ENCODE results near the gene RBCK1. TPM values are rescaled to one million over a fixed set of nuclear protein-coding genes. Genes with fewer than 3 reads are reported as not detected.

The RBCK1 gene
- total and polyA plus RNA-seq, 8 donors = 34.9 to 148 (median 44.7) TPM

DNA sequence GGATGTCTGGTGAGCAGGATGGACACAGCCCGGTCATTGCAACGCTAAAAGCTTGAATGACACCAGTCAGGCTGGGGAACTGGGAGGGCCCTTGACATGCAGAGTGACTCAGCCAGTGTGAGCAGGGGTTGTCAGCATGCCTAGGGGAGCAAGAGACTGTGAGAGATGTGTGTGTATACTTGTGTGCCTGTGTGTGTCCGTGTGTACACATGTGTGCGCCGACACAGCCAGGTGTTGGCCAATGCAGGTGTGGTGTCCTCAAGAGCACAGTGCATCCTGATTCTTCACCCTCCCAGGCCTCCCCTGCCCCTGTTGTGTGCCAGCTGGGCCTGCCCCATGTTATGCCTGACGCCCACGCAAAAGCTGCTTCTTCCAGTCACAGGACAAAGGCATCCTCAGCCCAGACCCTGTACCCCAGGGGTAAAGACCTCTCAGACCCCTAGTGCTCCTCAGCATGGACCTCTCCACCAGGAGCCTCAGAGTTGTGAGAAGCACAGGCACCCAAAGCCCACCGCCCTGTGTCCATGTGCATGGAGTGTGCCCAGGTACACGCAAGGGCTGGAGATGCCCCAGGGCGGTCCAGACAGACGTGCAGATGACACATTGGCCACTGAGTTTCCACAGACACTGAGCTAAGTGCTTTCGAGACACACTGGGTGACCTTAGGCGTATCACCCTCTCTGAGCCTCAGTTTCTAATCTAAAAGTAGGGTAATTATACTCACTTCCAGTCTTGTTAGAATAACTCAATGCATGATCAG, 44.6 kb upstream of the RBCK1 start:
- intact Hi-C loops (cut with DNase I) = loop anchor here in 1 of 3 donors (10.0 kb wide), 1 partner anchor 371 kb away; no protein-coding TSS in a partner anchor
- Histone ChIP-seq H3K36me3 (no peaks in the 10 kb centered on the region), H3K4me1 (peaks cover 0 to 6% (median 0%) of the 10 kb centered on the region in 3 donors), H3K27me3 (no peaks in the 10 kb centered on the region), H3K27ac (no peak overlapping the region), H3K4me3 (no peak overlapping the region), H3K9me3 (no peaks in the 10 kb centered on the region)
- no peak for TF ChIP-seq CTCF (IDR thresholded peaks at IDR 0.05)
- FAIRE-seq (no peak), ATAC-seq (no peak), DNase-seq (peak in 1 of 6 donors; percentile 61)
- WGBS, 2 donors = 87 to 92% methylated on average over 13 of the region's 13 CpGs

- intact Hi-C loops (cut with DNase I) = loop anchor here in 1 of 3 donors (10.0 kb wide), 1 partner anchor 370 kb away; no protein-coding TSS in a partner anchor
- Histone ChIP-seq H3K36me3 (no peaks in the 10 kb centered on the region), H3K4me3 (no peak overlapping the region), H3K4me1 (peaks cover 0 to 9% (median 4%) of the 10 kb centered on the region in 3 donors), H3K9me3 (no peaks in the 10 kb centered on the region), H3K27ac (peak overlapping the region; percentile 22 to 67 (median 46)), H3K27me3 (no peaks in the 10 kb centered on the region)
- no peak for TF ChIP-seq CTCF (IDR thresholded peaks at IDR 0.05)
- no peak for ATAC-seq
- no peak for DNase-seq
- 79 to 82% methylated on average over 9 of the region's 9 CpGs for WGBS, 2 donors
- no peak for FAIRE-seq
These were observed 42.9 kb upstream of the RBCK1 start for GRCh38 chr20:364905-365794.

GRCh38 chr20:366041-366718, 41.9 kb upstream of the RBCK1 start:
- ATAC-seq (peak; percentile 8 to 53 (median 26)), FAIRE-seq (no peak), DNase-seq (no peak)
- Histone ChIP-seq H3K4me3 (no peak overlapping the region), H3K9me3 (no peaks in the 10 kb centered on the region), H3K27me3 (no peaks in the 10 kb centered on the region), H3K27ac (peak overlapping the region; percentile 13 to 67 (median 46)), H3K36me3 (no peaks in the 10 kb centered on the region), H3K4me1 (peaks cover 0 to 17% (median 10%) of the 10 kb centered on the region in 3 donors)
- intact Hi-C loops (cut with DNase I) = loop anchor here in 1 of 3 donors (10.0 kb wide), 1 partner anchor 369 kb away; no protein-coding TSS in a partner anchor
- TF ChIP-seq CTCF (IDR thresholded peaks at IDR 0.05) = no peak
- WGBS, 2 donors = 52 to 55% methylated on average over 7 of the region's 7 CpGs

- WGBS, 2 donors = 77 to 82% methylated on average over 13 of the region's 13 CpGs
- intact Hi-C loops (cut with DNase I) = loop anchor here in 1 of 3 donors (10.0 kb wide), 1 partner anchor 368 kb away; no protein-coding TSS in a partner anchor
- H3K4me3 ChIP-seq = no peak overlapping the region
- FAIRE-seq (no peak), DNase-seq (no peak), ATAC-seq (no peak)
- no peaks in the 10 kb centered on the region for H3K27me3 ChIP-seq
- H3K27ac ChIP-seq = peak overlapping the region in 2 of 4 donors; percentile 56 to 67
- H3K36me3 ChIP-seq = no peaks in the 10 kb centered on the region
- H3K4me1 ChIP-seq = peaks cover 6 to 24% (median 10%) of the 10 kb centered on the region in 3 donors
- no peak for TF ChIP-seq CTCF (IDR thresholded peaks at IDR 0.05)
- no peaks in the 10 kb centered on the region for H3K9me3 ChIP-seq
These were observed 41.2 kb upstream of the RBCK1 start for GRCh38 chr20:366719-367485.
